ENCODE results near the gene PARP16. TPM values are rescaled to one million over a fixed set of nuclear protein-coding genes. Genes with fewer than 3 reads are reported as not detected.

PARP16 gene
- total RNA-seq, 1 experiment from 2014 or later, result 9.7 TPM

DNA sequence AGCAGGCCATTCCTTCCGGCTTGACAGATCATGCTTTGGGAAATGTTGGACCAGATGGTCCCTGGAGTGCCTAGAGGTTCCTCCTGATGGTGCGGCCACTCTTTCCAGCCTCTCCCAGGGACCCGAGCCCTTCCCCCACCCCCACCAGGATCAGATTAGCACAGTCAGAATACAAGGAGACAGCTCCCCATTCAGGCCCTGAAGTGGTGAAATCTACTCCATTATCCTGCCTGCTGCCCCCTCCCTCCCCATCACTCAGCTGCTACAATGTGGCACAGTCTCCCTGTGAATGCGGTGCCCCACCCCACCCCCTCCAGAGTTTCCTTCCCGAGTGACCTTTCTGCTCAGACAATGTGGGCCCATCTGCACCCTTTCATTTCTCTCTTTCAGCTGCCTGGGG lies 47.2 kb upstream of the PARP16 start:
- no peak for ATAC-seq
- H3K9me2 ChIP-seq (ENCODE audit: insufficient read depth), result no peaks in the 10 kb centered on the region
- CTCF ChIA-PET, result no interaction called here
- H3K27me3 ChIP-seq (ENCODE audit: insufficient read depth, low read length), result no peaks in the 10 kb centered on the region; the same call in 1 of the 2 replicates
- no peak overlapping the region for H3K27ac ChIP-seq (ENCODE audit: low read depth, low read length)
- RAD21 ChIA-PET (ENCODE audit: low non-redundant PET in 1 of 2, low total read pairs in 2 of 2, uncharacterized antibody in 2 of 2, unreplicated experiment in 2 of 2), result no interaction called here
- H3K9ac ChIP-seq (ENCODE audit: low read length), result no peak overlapping the region
- H3K36me3 ChIP-seq (ENCODE audit: control insufficient read depth in 1 of 2, insufficient read depth in 2 of 2, low read length in 2 of 2), result no peaks in the 10 kb centered on the region
- BruUV-seq (replicated peaks), result no TSS peak
- no peaks in the 10 kb centered on the region for H3K4me1 ChIP-seq (ENCODE audit: control insufficient read depth in 1 of 2, insufficient read depth in 2 of 2, low read length in 2 of 2)
- no peaks in the 10 kb centered on the region for H3K9me3 ChIP-seq (ENCODE audit: control insufficient read depth in 1 of 2, insufficient read depth in 1 of 2, low read depth in 1 of 2, low read length in 2 of 2)
- no peak overlapping the region for H3K4me2 ChIP-seq (ENCODE audit: low read length)
- no peaks in the 10 kb centered on the region for H3K79me2 ChIP-seq (ENCODE audit: insufficient read depth, low read length)
- TF ChIP-seq SIN3A (IDR thresholded peaks at IDR 0.05; ENCODE audit: low read depth) (no peak), EGR1 (IDR thresholded peaks at IDR 0.05; ENCODE audit: low read depth) (no peak), ELF1 (IDR thresholded peaks at IDR 0.05; ENCODE audit: borderline replicate concordance, low read depth) (no peak), EZH2phosphoT487 (IDR thresholded peaks at IDR 0.05; ENCODE audit: borderline replicate concordance) (no peak), SRF (IDR thresholded peaks at IDR 0.05; ENCODE audit: low read depth) (no peak), ZNF274 (IDR thresholded peaks at IDR 0.05; ENCODE audit: low read depth, low read length) (no peak), YY1 (IDR thresholded peaks at IDR 0.05; ENCODE audit: extremely low read depth, insufficient replicate concordance, low read depth, low read length) (no peak), POLR2A (IDR thresholded peaks at IDR 0.05; ENCODE audit: borderline replicate concordance, extremely low read depth, insufficient read depth, insufficient read length) (no peak), JUND (IDR thresholded peaks at IDR 0.05) (no peak), CBX3 (IDR thresholded peaks at IDR 0.05; ENCODE audit: low read depth) (no peak), REST (IDR thresholded peaks at IDR 0.05; ENCODE audit: low read depth) (no peak), CEBPB (IDR thresholded peaks at IDR 0.05; ENCODE audit: low read depth) (no peak), ZFX (IDR thresholded peaks at IDR 0.05) (no peak), TCF7L2 (IDR thresholded peaks at IDR 0.05; ENCODE audit: borderline replicate concordance, extremely low read depth, insufficient read depth, insufficient read length) (no peak)
- TF ChIP-seq, protein P1, sequence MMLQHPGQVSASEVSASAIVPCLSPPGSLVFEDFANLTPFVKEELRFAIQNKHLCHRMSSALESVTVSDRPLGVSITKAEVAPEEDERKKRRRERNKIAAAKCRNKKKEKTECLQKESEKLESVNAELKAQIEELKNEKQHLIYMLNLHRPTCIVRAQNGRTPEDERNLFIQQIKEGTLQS (IDR thresholded peaks at IDR 0.05), result no peak
- H3K4me3 ChIP-seq (replicated peaks in 1 of 2; ENCODE audit: low read depth in 1 of 2, low read length in 2 of 2), result no peak overlapping the region
- DNase-seq (ENCODE audit: low read depth, low spot score), result no peak
- POLR2A ChIA-PET, result no interaction called here
- no peak overlapping the region for H2AFZ ChIP-seq (ENCODE audit: low read depth, low read length, poor library complexity, severe bottlenecking)
- no peaks in the 10 kb centered on the region for H4K20me1 ChIP-seq (ENCODE audit: insufficient read depth)
- intact Hi-C loops (cut with micrococcal nuclease), result no loop called here

Data from HCT116 (cell line).